ENCODE data around the gene TMEM175.
"Not testable (repeated sequence)": the region's sequence is repeated elsewhere in the genome, so short reads cannot be mapped to it uniquely, and the experiment has no call there.

Gene TMEM175

GRCh38 chr4:915595-915994, 16.7 kb upstream of the TMEM175 start:
- DNase-seq = peak in 2 of 56 donors; percentile 10 to 18

GRCh38 chr4:917466-917865, 14.8 kb upstream of the TMEM175 start:
- DNase-seq = no peak

GRCh38 chr4:917992-918391, 14.3 kb upstream of the TMEM175 start:
- no peak for DNase-seq

- not testable (repeated sequence) for DNase-seq
Observed at GRCh38 chr4:918591-918990, 13.7 kb upstream of the TMEM175 start.

- DNase-seq = not testable (repeated sequence)
Observed at GRCh38 chr4:919004-919680, 13.1 kb upstream of the TMEM175 start.

- DNase-seq = no peak
Observed at GRCh38 chr4:921830-922331, 10.4 kb upstream of the TMEM175 start.

- no peak for DNase-seq
Observed at GRCh38 chr4:924107-925096, 7.9 kb upstream of the TMEM175 start.

GRCh38 chr4:925171-925570, 7.1 kb upstream of the TMEM175 start:
- no peak for DNase-seq

- no peak for DNase-seq
Observed at GRCh38 chr4:925771-926500, 6.3 kb upstream of the TMEM175 start.

- DNase-seq = no peak
Observed at GRCh38 chr4:926538-926937, 5.7 kb upstream of the TMEM175 start.

GRCh38 chr4:927566-927965, 4.7 kb upstream of the TMEM175 start:
- DNase-seq = not testable (repeated sequence)

GRCh38 chr4:929096-929765, 3.0 kb upstream of the TMEM175 start:
- DNase-seq = no peak

- peak in 1 of 56 donors; percentile 28 for DNase-seq
Observed at GRCh38 chr4:930028-930551, 2.2 kb upstream of the TMEM175 start.

GRCh38 chr4:930827-931193, 1.4 kb upstream of the TMEM175 start:
- DNase-seq = no peak

- no peak for DNase-seq
Observed at GRCh38 chr4:931194-931959, 883 bp upstream of the TMEM175 start.

- DNase-seq = no peak
Observed at GRCh38 chr4:932713-933070, 432 bp downstream of the TMEM175 start.

GRCh38 chr4:939508-939907, 7.2 kb downstream of the TMEM175 start:
- DNase-seq = not testable (repeated sequence)

- DNase-seq = no peak
Observed at GRCh38 chr4:945274-946102, 13.2 kb downstream of the TMEM175 start.

- DNase-seq = no peak
Observed at GRCh38 chr4:946103-946450, 13.8 kb downstream of the TMEM175 start.
